Erythroblast (primary cell): ENCODE results near the gene LLGL2.
"Not testable (repeated sequence)": the region's sequence is repeated elsewhere in the genome, so short reads cannot be mapped to it uniquely, and the experiment has no call there.

Experiments used
- DNase-seq, 2 experiments: peaks; one replicate each; lab custom pipeline; 2025; lab: John Stamatoyannopoulos, UW
- GATA1 ChIP-seq: IDR thresholded peaks from 2 replicates; pipeline ENCODE4 v1.6.1; 2011; ENCODE audit warnings: low read depth, mild to moderate bottlenecking, control low read depth, low read length, moderate library complexity
- POLR2A ChIP-seq: IDR thresholded peaks from 2 replicates; pipeline ENCODE4 v1.6.1; 2011; ENCODE audit warnings: mild to moderate bottlenecking, low read length

Gene LLGL2

GRCh38 chr17:75524970-75525805, at the start of gene LLGL2:
Gene LLGL2, plus strand, starts transcription at chr17:75525697. Its CDS starts 17,730 bp downstream, at chr17:75543427.
- TF ChIP-seq GATA1 = no peak
- peak; percentile 84 to 88 for DNase-seq

DNA sequence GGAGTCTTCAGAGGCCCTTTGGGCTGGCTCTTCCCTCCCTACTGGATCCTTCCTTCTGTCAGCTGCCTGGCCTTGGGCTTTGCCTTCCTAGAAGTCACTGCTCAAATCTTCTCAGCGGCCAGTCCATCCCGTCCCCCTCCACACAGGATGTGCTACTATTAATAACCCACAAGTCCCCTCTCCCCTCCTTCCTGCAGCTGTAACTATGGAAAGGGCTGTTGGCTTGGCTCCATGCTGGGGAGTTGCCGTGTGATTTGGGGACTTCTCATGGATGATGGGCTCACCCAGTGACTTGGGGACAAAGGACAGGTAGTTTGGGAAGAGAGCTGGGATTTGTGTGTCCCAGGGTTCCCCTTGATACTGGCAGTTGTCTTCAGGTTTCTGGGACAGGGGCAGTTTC, 49.6 kb upstream of the LLGL2 start:
- TF ChIP-seq GATA1 (no peak), POLR2A (no peak)
- DNase-seq = no peak

DNA sequence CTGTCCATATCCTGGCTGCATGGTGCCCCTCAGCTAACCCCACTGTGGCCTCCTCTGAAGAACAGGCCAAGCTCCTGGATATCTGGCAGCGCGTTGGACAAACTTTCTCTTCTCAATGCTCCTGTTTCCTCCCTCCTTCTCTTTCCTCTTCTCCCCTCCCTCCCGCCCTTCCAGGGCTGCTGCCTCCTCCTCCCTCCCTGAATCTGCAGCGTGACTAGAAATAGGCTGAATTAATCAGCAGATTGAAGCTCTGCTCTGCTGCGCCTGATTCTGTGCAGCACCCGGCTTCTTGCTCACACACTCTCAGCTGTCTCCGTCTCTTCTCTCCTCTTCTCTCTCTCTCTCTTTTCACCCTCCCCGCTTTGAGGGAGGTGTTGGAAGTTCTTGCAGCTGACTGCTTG, 49.2 kb upstream of the LLGL2 start:
- no peak for DNase-seq
- TF ChIP-seq GATA1 (no peak), POLR2A (no peak)

- no peak for DNase-seq
- TF ChIP-seq GATA1 = no peak
- TF ChIP-seq POLR2A = no peak
Observed at GRCh38 chr17:75476752-75477489, 48.6 kb upstream of the LLGL2 start.

GRCh38 chr17:75477490-75477862, 48.0 kb upstream of the LLGL2 start:
- DNase-seq = not testable (repeated sequence)

DNA sequence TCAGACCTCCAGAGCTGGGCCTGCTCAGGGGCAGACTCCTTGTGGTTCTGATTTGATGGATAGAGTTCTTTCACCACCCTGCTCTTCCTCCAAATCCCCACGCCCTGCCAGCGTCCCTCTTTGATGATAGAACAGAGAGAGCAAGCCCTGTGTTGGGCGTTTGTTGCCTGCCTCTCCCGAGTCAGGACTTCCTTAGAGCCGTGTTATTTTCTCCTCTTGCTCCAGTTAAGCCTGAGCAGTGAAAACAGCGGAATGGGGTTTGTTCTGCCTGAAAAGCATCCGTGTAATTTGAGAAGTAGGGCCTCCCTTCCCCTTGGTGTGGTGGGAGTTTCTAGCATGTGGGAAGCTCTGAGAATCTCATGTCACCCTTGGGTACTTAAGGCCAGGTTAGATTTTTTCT, 47.0 kb upstream of the LLGL2 start:
- no peak for DNase-seq
- TF ChIP-seq GATA1 (no peak), POLR2A (no peak)

DNA sequence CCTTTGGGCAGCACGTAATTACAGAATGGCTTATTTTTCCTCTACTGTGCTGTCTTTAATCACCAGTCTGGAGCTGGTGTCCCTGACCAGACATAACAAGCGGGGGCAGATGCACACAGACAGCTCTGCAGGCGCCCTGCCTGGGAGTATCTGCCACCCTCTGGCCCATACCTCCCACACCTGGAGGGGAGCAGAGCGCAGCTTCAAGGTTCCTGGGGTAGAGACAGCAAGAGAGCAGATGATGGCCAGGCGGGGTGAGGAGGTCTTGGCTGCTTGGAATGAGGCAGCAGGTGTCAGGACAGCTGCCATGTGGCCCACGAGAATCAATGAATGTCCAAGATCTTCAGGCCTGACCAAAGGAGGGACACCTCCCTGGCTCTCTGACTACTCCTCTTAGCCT, 45.2 kb upstream of the LLGL2 start:
- TF ChIP-seq GATA1 (no peak), POLR2A (no peak)
- DNase-seq = no peak

- DNase-seq = no peak
- no peak for TF ChIP-seq POLR2A
- TF ChIP-seq GATA1 = no peak
Observed at GRCh38 chr17:75481194-75482068, 44.1 kb upstream of the LLGL2 start.

DNA sequence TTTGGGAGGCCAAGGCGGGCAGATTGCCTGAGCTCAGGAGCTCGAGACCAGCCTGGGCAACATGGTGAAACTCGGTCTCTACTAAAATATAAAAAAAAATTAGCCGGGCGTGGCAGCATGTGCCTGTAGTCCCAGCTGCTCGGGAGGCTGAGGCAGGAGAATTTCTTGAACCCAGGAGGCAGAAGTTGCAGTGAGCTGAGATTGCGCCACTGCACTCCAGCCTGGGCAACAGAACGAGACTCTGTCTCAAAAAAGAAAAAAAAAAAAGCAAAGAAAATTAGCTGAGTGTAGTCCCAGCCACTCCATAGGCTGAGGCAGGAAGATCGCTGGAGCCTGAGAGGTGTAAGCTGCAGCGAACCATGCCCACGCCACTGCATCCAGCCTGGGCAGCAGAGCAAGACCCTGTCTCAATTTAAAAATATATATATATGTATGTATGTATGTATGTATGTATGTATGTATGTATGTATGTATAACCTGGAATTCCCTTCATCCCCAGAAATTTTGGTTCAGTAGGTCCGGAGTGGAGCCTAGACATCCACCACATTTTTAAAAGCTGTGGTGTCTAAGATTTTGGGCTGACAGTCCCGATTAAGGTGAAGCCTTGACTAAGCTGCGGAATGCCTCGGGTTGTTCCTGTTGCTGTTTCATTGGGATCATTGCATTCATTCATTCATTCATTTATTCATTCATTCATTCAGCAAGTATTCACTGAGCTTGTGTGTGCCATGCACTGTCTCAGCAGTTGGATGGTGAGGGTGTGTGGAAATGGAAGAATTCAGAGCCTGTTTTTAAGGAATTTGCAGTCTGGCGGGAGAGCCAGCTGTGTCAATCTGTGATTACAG, 43.2 kb upstream of the LLGL2 start:
- no peak for DNase-seq
- TF ChIP-seq GATA1 (no peak), POLR2A (no peak)

DNA sequence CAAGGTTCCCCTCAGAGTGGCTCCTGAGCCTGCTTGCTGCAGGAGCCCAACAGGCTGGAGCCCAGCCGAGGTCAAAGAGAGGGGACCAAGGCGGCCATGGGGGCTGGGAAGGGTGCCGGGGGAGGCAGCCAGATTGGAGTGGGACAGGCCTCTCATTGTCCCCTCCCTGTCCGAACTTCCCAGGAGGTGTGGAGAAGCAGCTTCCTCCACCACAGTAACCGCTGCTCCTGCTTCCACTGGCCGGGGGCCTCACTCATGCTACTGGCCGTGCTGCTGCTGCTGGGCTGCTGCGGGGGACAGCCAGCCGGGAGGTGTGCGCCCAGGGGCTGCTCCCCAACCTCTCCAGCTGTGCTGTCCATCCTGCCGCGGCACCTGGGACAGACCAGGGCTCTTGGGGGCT, 39.8 kb upstream of the LLGL2 start:
- TF ChIP-seq POLR2A (no peak), GATA1 (no peak)

GRCh38 chr17:75486151-75486550, 39.3 kb upstream of the LLGL2 start:
- DNase-seq = no peak
- no peak for TF ChIP-seq GATA1

More for the DNA sequence above, 39.8 kb upstream of the LLGL2 start:
- no peak for DNase-seq

- TF ChIP-seq POLR2A (no peak), GATA1 (no peak)
- no peak for DNase-seq
Observed at GRCh38 chr17:75486951-75487350, 38.5 kb upstream of the LLGL2 start.
